GM23248 (cell line): Measurements from ENCODE around the gene DENND4C. TPM values are rescaled to one million over a fixed set of nuclear protein-coding genes. Genes with fewer than 3 reads are reported as not detected.
"Not testable (repeated sequence)": the region's sequence is repeated elsewhere in the genome, so short reads cannot be mapped to it uniquely, and the experiment has no call there.

ENCODE experiments used
- DNase-seq: peaks from one replicate; pipeline ENCODE4 v3.0.0-alpha.2; 2015
- H2AFZ ChIP-seq: fragments of 200-600 bp; sonication (generic); 2 replicates; pipeline ENCODE4 v1.6.1; 2016; ENCODE audit warnings: antibody characterized with exemption
- H3F3A ChIP-seq: fragments of 200-600 bp; sonication (generic); 2 replicates; pipeline ENCODE4 v1.6.1; 2016; ENCODE audit warnings: mild to moderate bottlenecking, antibody characterized with exemption, mixed run types; ENCODE audit not compliant: insufficient read depth
- H3K27ac ChIP-seq: fragments of 200-600 bp; sonication (generic); 2 replicates; pipeline ENCODE4 v1.5.1; 2016; ENCODE audit warnings: mild to moderate bottlenecking
- H3K27me3 ChIP-seq: fragments of 200-600 bp; sonication (generic); replicated peaks from 2 replicates; pipeline ENCODE4 v1.6.1; 2016; ENCODE audit warnings: mild to moderate bottlenecking; ENCODE audit not compliant: insufficient read depth
- H3K36me3 ChIP-seq: fragments of 200-600 bp; sonication (generic); 2 replicates; pipeline ENCODE4 v1.6.1; 2016; ENCODE audit warnings: low read depth, mild to moderate bottlenecking
- H3K4me1 ChIP-seq: fragments of 200-600 bp; sonication (generic); 2 replicates; pipeline ENCODE4 v1.6.1; 2016; ENCODE audit warnings: mild to moderate bottlenecking; ENCODE audit not compliant: insufficient read depth
- H3K4me2 ChIP-seq: fragments of 200-600 bp; sonication (generic); one replicate; pipeline ENCODE4 v1.6.1; 2016; ENCODE audit warnings: mild to moderate bottlenecking; ENCODE audit not compliant: unreplicated experiment
- H3K4me3 ChIP-seq: fragments of 200-600 bp; sonication (generic); 2 replicates; pipeline ENCODE4 v1.5.1; 2016; ENCODE audit warnings: mild to moderate bottlenecking
- H3K79me2 ChIP-seq: fragments of 200-600 bp; sonication (generic); 2 replicates; pipeline ENCODE4 v1.6.1; 2016; ENCODE audit warnings: mild to moderate bottlenecking; ENCODE audit not compliant: insufficient read depth
- H3K9ac ChIP-seq: fragments of 200-600 bp; sonication (generic); 2 replicates; pipeline ENCODE4 v1.6.1; 2016; ENCODE audit warnings: mild to moderate bottlenecking
- H3K9me2 ChIP-seq: fragments of 200-600 bp; sonication (generic); 2 replicates; pipeline ENCODE4 v1.6.1; 2016; ENCODE audit warnings: mixed run types, mild to moderate bottlenecking, moderate library complexity; ENCODE audit not compliant: insufficient read depth
- H3K9me3 ChIP-seq: fragments of 200-600 bp; sonication (generic); one replicate; pipeline ENCODE4 v1.6.1; 2017; ENCODE audit warnings: low read depth
- H4K20me1 ChIP-seq: fragments of 200-600 bp; sonication (generic); 2 replicates; pipeline ENCODE4 v1.6.0; 2016; ENCODE audit not compliant: insufficient read depth
- EZH2 ChIP-seq: fragments of 200-600 bp; sonication (generic); IDR thresholded peaks from 2 replicates; pipeline ENCODE4 v1.6.1; 2018; ENCODE audit warnings: antibody characterized with exemption, mild to moderate bottlenecking; ENCODE audit not compliant: insufficient read depth, poor library complexity, severe bottlenecking
- EZH2phosphoT487 ChIP-seq: fragments of 200-600 bp; sonication (generic); IDR thresholded peaks from 2 replicates; pipeline ENCODE4 v1.6.1; 2018; ENCODE audit warnings: antibody characterized with exemption, moderate library complexity, mild to moderate bottlenecking, low read depth; ENCODE audit not compliant: insufficient read depth
- WGBS, 2 experiments: methylation state at CpG; one replicate each; pipeline ENCODE4 v1.1.6; 2015 to 2017; ENCODE audit warnings: low lambda C conversion rate in 2 of 2, low coverage in 1 of 2; ENCODE audit errors: missing lambda C conversion rate in 2 of 2; 5-methylcytosine and 5-hydroxymethylcytosine counted together
- in situ Hi-C: fragments of 300-500 bp; cut with MboI; formaldehyde crosslinking; loops from 2 replicates; pipeline ENCODE4 v1.15.0; 2020
- polyA plus RNA-seq: library from polyadenylated mRNA; unstranded; fragments of >200 nt; fragmentation: Nextera tagmentation; extraction: Ambion mirVana; gene quantifications from 2 replicates; pipeline ENCODE4 v1.2.1, GENCODE V29; 2016
- total RNA-seq: library from RNA; depleted of rRNA; stranded (reverse); fragments of >200 nt; shearing (Covaris generic); gene quantifications from 2 replicates; pipeline ENCODE4 v1.2.3, GENCODE V29; 2014

DENND4C gene
- total and polyA plus RNA-seq, 2 experiments from 2014 or later, result 11.8 to 28.9 TPM

- Histone ChIP-seq H4K20me1 (no peaks in the 10 kb centered on the region), H3K27ac (no peak overlapping the region), H2AFZ (no peak overlapping the region), H3K4me3 (no peak overlapping the region), H3F3A (no peaks in the 10 kb centered on the region), H3K4me1 (no peaks in the 10 kb centered on the region), H3K4me2 (no peak overlapping the region), H3K36me3 (no peaks in the 10 kb centered on the region), H3K9me2 (no peaks in the 10 kb centered on the region), H3K9me3 (no peaks in the 10 kb centered on the region), H3K79me2 (no peaks in the 10 kb centered on the region), H3K9ac (no peak overlapping the region), H3K27me3 (no peaks in the 10 kb centered on the region)
- in situ Hi-C loops, result no loop called here
- no peak for DNase-seq
- TF ChIP-seq EZH2phosphoT487 (no peak), EZH2 (no peak)
- 47 to 71% methylated on average over 1 of the region's 1 CpG for WGBS, 2 experiments
Observed at GRCh38 chr9:19397845-19398244, 167.4 kb downstream of the DENND4C start.

GRCh38 chr9:19403231-19403630 lies 172.7 kb downstream of the DENND4C start:
- H3K27ac ChIP-seq, H3K9me3 ChIP-seq, H3K4me1 ChIP-seq, H3K9me2 ChIP-seq, H3K9ac ChIP-seq, H3F3A ChIP-seq, H3K4me2 ChIP-seq, in situ Hi-C loops, H3K79me2 ChIP-seq, H4K20me1 ChIP-seq, H2AFZ ChIP-seq, H3K27me3 ChIP-seq, DNase-seq, H3K36me3 ChIP-seq, H3K4me3 ChIP-seq: not testable (repeated sequence)
- 79 to 83% methylated on average over 4 of the region's 4 CpGs for WGBS, 2 experiments

DNA sequence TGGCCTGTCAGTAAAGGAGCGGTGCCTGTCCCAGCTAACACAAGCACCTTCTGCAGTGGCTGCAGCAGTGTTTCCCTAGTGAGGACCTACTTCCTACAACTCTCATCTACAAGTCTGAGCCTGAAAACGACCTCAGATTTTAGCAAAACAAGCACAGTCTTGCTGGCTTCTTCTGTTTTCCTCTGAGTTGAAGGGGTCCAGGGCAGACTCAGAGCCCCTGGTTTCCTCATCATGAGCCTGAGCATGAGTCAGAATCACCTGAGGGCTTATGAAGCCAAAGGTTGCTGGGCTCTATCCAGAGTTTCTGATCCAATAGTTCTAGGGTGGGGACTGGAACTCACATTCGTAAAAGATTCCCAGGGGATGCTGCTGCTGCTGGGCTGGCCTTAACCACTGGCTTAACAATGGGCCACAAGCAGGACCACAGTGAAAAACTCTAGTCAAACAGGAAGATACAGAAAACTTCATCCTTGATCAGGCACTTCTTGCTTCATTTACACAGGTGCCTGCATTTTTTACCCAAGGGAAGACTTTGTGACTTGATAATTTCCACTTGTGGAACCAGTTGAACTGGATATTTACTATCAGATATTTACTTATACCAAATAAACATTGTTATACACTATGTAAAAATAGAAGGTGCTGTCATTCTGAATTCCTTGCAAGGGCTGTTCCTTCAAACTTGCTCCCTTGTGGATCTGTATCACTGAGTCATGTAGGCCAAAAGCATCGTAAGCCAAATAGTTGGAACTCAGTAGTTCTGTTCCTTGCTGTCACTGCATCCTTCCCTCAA lies 174.0 kb downstream of the DENND4C start:
- Histone ChIP-seq H3K9me2 (no peaks in the 10 kb centered on the region), H3K27ac (no peak overlapping the region), H3F3A (0 out of 2 replicates have a peak, but pooled peaks cover 3% of the 10 kb centered on the region), H3K4me2 (no peak overlapping the region), H3K79me2 (no peaks in the 10 kb centered on the region), H4K20me1 (no peaks in the 10 kb centered on the region), H3K9ac (no peak overlapping the region), H3K4me1 (peaks cover 2% of the 10 kb centered on the region; the same call in 1 of the 2 replicates), H3K9me3 (no peaks in the 10 kb centered on the region), H2AFZ (no peak overlapping the region), H3K36me3 (no peaks in the 10 kb centered on the region), H3K27me3 (no peaks in the 10 kb centered on the region), H3K4me3 (no peak overlapping the region)
- DNase-seq, result no peak
- WGBS, 2 experiments, result 58 to 64% methylated on average over 4 of the region's 4 CpGs
- in situ Hi-C loops, result no loop called here
- TF ChIP-seq EZH2phosphoT487 (no peak), EZH2 (no peak)

- H3K4me3 ChIP-seq, result no peak overlapping the region
- no peaks in the 10 kb centered on the region for H3K9me2 ChIP-seq
- peaks cover 16% of the 10 kb centered on the region for H3F3A ChIP-seq
- H3K36me3 ChIP-seq, result no peaks in the 10 kb centered on the region
- H3K4me1 ChIP-seq, result peaks cover 15% of the 10 kb centered on the region
- no peaks in the 10 kb centered on the region for H3K27me3 ChIP-seq
- H3K9ac ChIP-seq, result no peak overlapping the region
- H3K79me2 ChIP-seq, result no peaks in the 10 kb centered on the region
- no peak overlapping the region for H3K4me2 ChIP-seq
- H2AFZ ChIP-seq, result no peak overlapping the region
- H3K9me3 ChIP-seq, result no peaks in the 10 kb centered on the region
- no peak for DNase-seq
- H4K20me1 ChIP-seq, result no peaks in the 10 kb centered on the region
- 45 to 58% methylated on average over 1 of the region's 1 CpG for WGBS, 2 experiments
- H3K27ac ChIP-seq, result no peak overlapping the region
- TF ChIP-seq EZH2phosphoT487 (no peak), EZH2 (no peak)
- in situ Hi-C loops, result no loop called here
Observed at GRCh38 chr9:19405771-19406170, 175.3 kb downstream of the DENND4C start.
